H9 (cell line): Measurements from ENCODE around the gene NLE1. TPM values are rescaled to one million over a fixed set of nuclear protein-coding genes. Genes with fewer than 3 reads are reported as not detected.

Experiments
- DNase-seq: peaks from one replicate; pipeline ENCODE4 v3.0.0-alpha.2; 2017
- H2AFZ ChIP-seq: one replicate; pipeline ENCODE4 v1.6.1; 2013; ENCODE audit warnings: mild to moderate bottlenecking, low read length, control low read depth, moderate library complexity
- H2AK5ac ChIP-seq: 2 replicates; pipeline ENCODE4 v1.6.1; 2013; ENCODE audit warnings: low read length, control low read depth, mixed read lengths; ENCODE audit not compliant: insufficient read length
- H2BK120ac ChIP-seq: one replicate; pipeline ENCODE4 v1.6.1; 2013; ENCODE audit warnings: low read depth, mild to moderate bottlenecking, low read length, control low read depth, inconsistent platforms; ENCODE audit not compliant: poor library complexity, severe bottlenecking
- H2BK12ac ChIP-seq: 2 replicates; pipeline ENCODE4 v1.6.1; 2013; ENCODE audit warnings: low read length, control low read depth, mixed read lengths, low read depth; ENCODE audit not compliant: insufficient read length
- H2BK15ac ChIP-seq: 2 replicates; pipeline ENCODE4 v1.6.1; 2013; ENCODE audit warnings: low read depth, low read length, control low read depth
- H2BK20ac ChIP-seq: one replicate; pipeline ENCODE4 v1.6.1; 2013; ENCODE audit warnings: low read depth, mild to moderate bottlenecking, low read length, control low read depth, inconsistent platforms; ENCODE audit not compliant: poor library complexity, severe bottlenecking
- H2BK5ac ChIP-seq: 2 replicates; pipeline ENCODE4 v1.6.1; 2013; ENCODE audit warnings: low read length, control low read depth, mixed read lengths; ENCODE audit not compliant: insufficient read length
- H3K14ac ChIP-seq: 2 replicates; pipeline ENCODE4 v1.6.1; 2013; ENCODE audit warnings: low read length, control low read depth; ENCODE audit not compliant: insufficient read depth
- H3K18ac ChIP-seq: 2 replicates; pipeline ENCODE4 v1.6.1; 2013; ENCODE audit warnings: low read depth, mild to moderate bottlenecking, mixed read lengths, low read length, control low read depth; ENCODE audit not compliant: insufficient read length
- H3K23ac ChIP-seq: 2 replicates; pipeline ENCODE4 v1.6.1; 2013; ENCODE audit warnings: low read length, control low read depth, mixed read lengths, low read depth; ENCODE audit not compliant: insufficient read length
- H3K23me2 ChIP-seq: 2 replicates; pipeline ENCODE4 v1.6.1; 2013; ENCODE audit warnings: low read depth, mild to moderate bottlenecking, mixed read lengths, low read length, control low read depth; ENCODE audit not compliant: insufficient read length, poor library complexity, severe bottlenecking
- H3K27ac ChIP-seq: 2 replicates; pipeline ENCODE4 v1.5.1; 2013; ENCODE audit warnings: low read length, control low read depth, mixed read lengths, low read depth; ENCODE audit not compliant: insufficient read length
- H3K27me3 ChIP-seq: 2 replicates; pipeline ENCODE4 v1.6.1; 2013; ENCODE audit warnings: low read length, control low read depth, inconsistent platforms; ENCODE audit not compliant: insufficient read depth
- H3K4ac ChIP-seq: 2 replicates; pipeline ENCODE4 v1.6.1; 2013; ENCODE audit warnings: low read depth, mild to moderate bottlenecking, control low read depth, inconsistent platforms, low read length, moderate library complexity
- H3K4me1 ChIP-seq: 2 replicates; pipeline ENCODE4 v1.6.1; 2013; ENCODE audit warnings: low read length, control low read depth, inconsistent platforms; ENCODE audit not compliant: insufficient read depth
- H3K4me2 ChIP-seq: 2 replicates; pipeline ENCODE4 v1.6.1; 2013; ENCODE audit warnings: low read length, control low read depth, mixed read lengths; ENCODE audit not compliant: insufficient read length, insufficient read depth
- H3K56ac ChIP-seq: 2 replicates; pipeline ENCODE4 v1.6.1; 2013; ENCODE audit warnings: low read depth, mild to moderate bottlenecking, mixed read lengths, low read length, control low read depth; ENCODE audit not compliant: insufficient read length
- H3K79me1 ChIP-seq: 2 replicates; pipeline ENCODE4 v1.6.1; 2013; ENCODE audit warnings: low read depth, mild to moderate bottlenecking, moderate library complexity, low read length, control low read depth, inconsistent platforms; ENCODE audit not compliant: insufficient read depth, poor library complexity, severe bottlenecking
- H3K79me2 ChIP-seq: 2 replicates; pipeline ENCODE4 v1.6.1; 2013; ENCODE audit warnings: low read length, control low read depth, inconsistent platforms; ENCODE audit not compliant: insufficient read depth
- H3K9ac ChIP-seq: 2 replicates; pipeline ENCODE4 v1.6.1; 2013; ENCODE audit warnings: low read length, control low read depth, mixed read lengths; ENCODE audit not compliant: insufficient read length; ENCODE audit errors: extremely low read depth
- H3K9me3 ChIP-seq: one replicate; pipeline ENCODE4 v1.6.1; 2013; ENCODE audit warnings: low read depth, low read length, inconsistent platforms; ENCODE audit not compliant: control insufficient read depth
- H3T11ph ChIP-seq: one replicate; pipeline ENCODE4 v1.6.1; 2013; ENCODE audit warnings: mild to moderate bottlenecking, low read length, control low read depth, inconsistent platforms
- H4K20me1 ChIP-seq: one replicate; pipeline ENCODE4 v1.6.1; 2013; ENCODE audit not compliant: control insufficient read depth, insufficient read length, insufficient read depth
- H4K5ac ChIP-seq: 2 replicates; pipeline ENCODE4 v1.6.1; 2013; ENCODE audit warnings: low read depth, mild to moderate bottlenecking, mixed read lengths, low read length, control low read depth; ENCODE audit not compliant: insufficient read length
- H4K8ac ChIP-seq: replicated peaks from 2 replicates; pipeline ENCODE4 v1.6.1; 2013; ENCODE audit warnings: low read length, control low read depth, mixed read lengths, low read depth; ENCODE audit not compliant: insufficient read length
- H4K91ac ChIP-seq: 2 replicates; pipeline ENCODE4 v1.6.1; 2013; ENCODE audit warnings: low read depth, mild to moderate bottlenecking, moderate library complexity, mixed read lengths, low read length, control low read depth; ENCODE audit not compliant: insufficient read length
- H3K27ac Mint-ChIP-seq, 3 experiments: 2 replicates in 2 of 3; 3 replicates in 1 of 3; pipeline ENCODE4 v1.8.0; 2020 to 2021; ENCODE audit warnings: mixed read lengths in 3 of 3, mild to moderate bottlenecking in 1 of 3, moderate library complexity in 1 of 3
- H3K27me3 Mint-ChIP-seq: 2 replicates; pipeline ENCODE4 v1.8.0; 2021; ENCODE audit warnings: low read depth, mild to moderate bottlenecking, moderate library complexity, mixed read lengths
- H3K36me3 Mint-ChIP-seq, 3 experiments: 2 replicates in 2 of 3; 3 replicates in 1 of 3; pipeline ENCODE4 v1.8.0; 2020 to 2021; ENCODE audit warnings: low read depth in 3 of 3, mixed read lengths in 3 of 3; ENCODE audit not compliant: insufficient read depth in 1 of 3
- H3K4me1 Mint-ChIP-seq, 2 experiments: 2 replicates each; pipeline ENCODE4 v1.8.0; 2020; ENCODE audit warnings: mixed read lengths in 2 of 2
- H3K4me3 Mint-ChIP-seq, 2 experiments: 2 replicates in 1 of 2; 3 replicates in 1 of 2; pipeline ENCODE4 v1.8.0; 2020 to 2021; ENCODE audit warnings: mild to moderate bottlenecking in 2 of 2, mixed read lengths in 2 of 2, moderate library complexity in 1 of 2
- H3K9me3 Mint-ChIP-seq, 2 experiments: 2 replicates in 1 of 2; 3 replicates in 1 of 2; pipeline ENCODE4 v1.8.0; 2020; ENCODE audit warnings: mild to moderate bottlenecking in 2 of 2, mixed read lengths in 2 of 2, moderate library complexity in 1 of 2
- WGBS: extraction: QIAGEN DNeasy Blood & Tissue Kit; methylation state at CpG from one replicate; pipeline ENCODE4 v1.1.7; 2013; ENCODE audit warnings: missing lambda C conversion rate, low lambda C conversion rate, mixed read lengths; ENCODE audit not compliant: insufficient read length; ENCODE audit errors: extremely low coverage; 5-methylcytosine and 5-hydroxymethylcytosine counted together
- total RNA-seq: library from RNA; stranded (reverse); gene quantifications from 2 replicates; pipeline ENCODE4 v1.2.1, GENCODE V29; 2021
- TF ChIP-seq, protein P1 (sequence below): fragments of 200-600 bp; sonication (generic); conservative IDR thresholded peaks from 3 replicates; pipeline ENCODE4 v1.8.0; 2021; ENCODE audit warnings: antibody characterized with exemption, mild to moderate bottlenecking

NLE1 gene
- total RNA-seq, 1 experiment from 2014 or later, result 43.9 TPM

DNA sequence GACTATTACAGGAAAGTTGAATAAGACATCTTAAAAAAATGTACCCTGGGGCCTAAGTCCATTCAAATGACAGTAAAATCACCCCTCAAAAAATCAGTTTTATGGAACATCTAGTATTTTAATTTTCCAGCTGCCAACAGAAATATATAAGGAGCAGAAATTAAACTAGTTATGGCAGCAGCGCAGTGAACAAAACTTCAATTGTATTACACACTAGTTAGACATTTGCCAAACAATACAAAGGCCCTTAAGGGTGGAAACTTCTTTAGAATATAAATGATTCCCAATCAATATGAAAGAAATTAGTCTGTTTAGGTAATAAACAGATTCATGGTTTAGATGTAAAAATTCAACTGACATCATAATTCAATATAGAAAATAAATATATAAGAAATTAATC is 60.5 kb downstream of the NLE1 start:
- no peaks in the 10 kb centered on the region for H3K9me3 Mint-ChIP-seq
- H3T11ph ChIP-seq, result no peak overlapping the region
- H3K4ac ChIP-seq, result no peak overlapping the region
- no CpG with 5 or more reads among the region's 1 CpG for WGBS
- H3K9ac ChIP-seq, result no peak overlapping the region
- H3K14ac ChIP-seq, result no peak overlapping the region
- H3K23me2 ChIP-seq, result no peaks in the 10 kb centered on the region
- 0 out of 2 replicates have a peak, but pooled peaks cover 2% of the 10 kb centered on the region for H3K79me2 ChIP-seq
- TF ChIP-seq, protein P1, sequence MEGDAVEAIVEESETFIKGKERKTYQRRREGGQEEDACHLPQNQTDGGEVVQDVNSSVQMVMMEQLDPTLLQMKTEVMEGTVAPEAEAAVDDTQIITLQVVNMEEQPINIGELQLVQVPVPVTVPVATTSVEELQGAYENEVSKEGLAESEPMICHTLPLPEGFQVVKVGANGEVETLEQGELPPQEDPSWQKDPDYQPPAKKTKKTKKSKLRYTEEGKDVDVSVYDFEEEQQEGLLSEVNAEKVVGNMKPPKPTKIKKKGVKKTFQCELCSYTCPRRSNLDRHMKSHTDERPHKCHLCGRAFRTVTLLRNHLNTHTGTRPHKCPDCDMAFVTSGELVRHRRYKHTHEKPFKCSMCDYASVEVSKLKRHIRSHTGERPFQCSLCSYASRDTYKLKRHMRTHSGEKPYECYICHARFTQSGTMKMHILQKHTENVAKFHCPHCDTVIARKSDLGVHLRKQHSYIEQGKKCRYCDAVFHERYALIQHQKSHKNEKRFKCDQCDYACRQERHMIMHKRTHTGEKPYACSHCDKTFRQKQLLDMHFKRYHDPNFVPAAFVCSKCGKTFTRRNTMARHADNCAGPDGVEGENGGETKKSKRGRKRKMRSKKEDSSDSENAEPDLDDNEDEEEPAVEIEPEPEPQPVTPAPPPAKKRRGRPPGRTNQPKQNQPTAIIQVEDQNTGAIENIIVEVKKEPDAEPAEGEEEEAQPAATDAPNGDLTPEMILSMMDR, result no peak
- no peak overlapping the region for H2BK120ac ChIP-seq
- peaks cover 10% of the 10 kb centered on the region; the same call in 1 of the 2 replicates for H3K4me1 ChIP-seq
- no peak overlapping the region for H3K4me3 Mint-ChIP-seq
- peaks cover 53 to 54% of the 10 kb centered on the region in 2 experiments for H3K4me1 Mint-ChIP-seq
- no peak overlapping the region for H2AK5ac ChIP-seq
- DNase-seq, result no peak
- no peak overlapping the region for H4K91ac ChIP-seq
- H3K27ac ChIP-seq, result no peak overlapping the region
- no peak overlapping the region for H3K4me2 ChIP-seq
- H4K8ac ChIP-seq, result no peak overlapping the region
- peaks cover 2% of the 10 kb centered on the region for H3K79me1 ChIP-seq
- H2BK20ac ChIP-seq, result no peak overlapping the region
- no peak overlapping the region for H3K56ac ChIP-seq
- H2BK5ac ChIP-seq, result no peak overlapping the region
- no peak overlapping the region for H3K18ac ChIP-seq
- no peaks in the 10 kb centered on the region; the same call in 1 of the 2 replicates for H3K27me3 Mint-ChIP-seq
- no peak overlapping the region for H2BK12ac ChIP-seq
- H3K36me3 Mint-ChIP-seq, result no peaks in the 10 kb centered on the region
- no peak overlapping the region for H2AFZ ChIP-seq
- no peaks in the 10 kb centered on the region for H3K9me3 ChIP-seq
- H3K27me3 ChIP-seq, result no peaks in the 10 kb centered on the region
- no peak overlapping the region for H2BK15ac ChIP-seq
- no peak overlapping the region for H3K27ac Mint-ChIP-seq
- H3K23ac ChIP-seq, result no peak overlapping the region
- no peaks in the 10 kb centered on the region for H4K20me1 ChIP-seq
- no peak overlapping the region for H4K5ac ChIP-seq
